Hepatocyte (in vitro differentiated cells): ENCODE measurements around the gene PFN4. TPM values are rescaled to one million over a fixed set of nuclear protein-coding genes. Genes with fewer than 3 reads are reported as not detected.
"Not testable (repeated sequence)": the region's sequence is repeated elsewhere in the genome, so short reads cannot be mapped to it uniquely, and the experiment has no call there.

Experiments used
- DNase-seq: peaks from one replicate; pipeline ENCODE4 v3.0.0-alpha.2; 2016; ENCODE audit warnings: low spot score
- H2AFZ ChIP-seq: fragments of 200-600 bp; sonication (generic); 2 replicates; pipeline ENCODE4 v1.6.0; 2016; ENCODE audit warnings: antibody characterized with exemption, mild to moderate bottlenecking
- H3K27ac ChIP-seq: fragments of 200-600 bp; sonication (generic); 2 replicates; pipeline ENCODE4 v1.5.1; 2016; ENCODE audit warnings: mild to moderate bottlenecking
- H3K27me3 ChIP-seq: fragments of 200-600 bp; sonication (generic); 2 replicates; pipeline ENCODE4 v1.6.1; 2016
- H3K36me3 ChIP-seq: fragments of 200-600 bp; sonication (generic); replicated peaks from 2 replicates; pipeline ENCODE4 v1.5.1; 2016; ENCODE audit warnings: low read depth; ENCODE audit not compliant: insufficient read depth
- H3K4me1 ChIP-seq: fragments of 200-600 bp; sonication (generic); 2 replicates; pipeline ENCODE4 v1.5.1; 2016; ENCODE audit warnings: mild to moderate bottlenecking, moderate library complexity; ENCODE audit not compliant: insufficient read depth
- H3K4me2 ChIP-seq: fragments of 200-600 bp; sonication (generic); 2 replicates; pipeline ENCODE4 v1.6.0; 2016
- H3K4me3 ChIP-seq: fragments of 200-600 bp; sonication (generic); 2 replicates; pipeline ENCODE4 v1.5.1; 2016; ENCODE audit warnings: mild to moderate bottlenecking
- H3K79me2 ChIP-seq: fragments of 200-600 bp; sonication (generic); 2 replicates; pipeline ENCODE4 v1.6.0; 2017; ENCODE audit warnings: mild to moderate bottlenecking
- H3K9me2 ChIP-seq: fragments of 200-600 bp; sonication (generic); replicated peaks from 2 replicates; pipeline ENCODE4 v1.6.0; 2017; ENCODE audit warnings: mild to moderate bottlenecking; ENCODE audit not compliant: insufficient read depth
- H3K9me3 ChIP-seq: fragments of 200-600 bp; sonication (generic); 2 replicates; pipeline ENCODE4 v1.5.1; 2016; ENCODE audit warnings: low read depth, mild to moderate bottlenecking
- H4K20me1 ChIP-seq: fragments of 200-600 bp; sonication (generic); 2 replicates; pipeline ENCODE4 v1.6.0; 2016; ENCODE audit warnings: mild to moderate bottlenecking; ENCODE audit not compliant: insufficient read depth, poor library complexity, severe bottlenecking
- CTCF ChIP-seq: fragments of 200-600 bp; sonication (generic); IDR thresholded peaks from 2 replicates; pipeline ENCODE4 v1.5.1; 2016; ENCODE audit warnings: antibody characterized with exemption, mild to moderate bottlenecking; ENCODE audit not compliant: poor library complexity
- EZH2 ChIP-seq: fragments of 200-600 bp; sonication (generic); IDR thresholded peaks from 2 replicates; pipeline ENCODE4 v1.6.1; 2016; ENCODE audit warnings: antibody characterized with exemption, mild to moderate bottlenecking, borderline replicate concordance
- EZH2phosphoT487 ChIP-seq: fragments of 200-600 bp; sonication (generic); IDR thresholded peaks from one replicate; pipeline ENCODE4 v1.6.1; 2018; ENCODE audit warnings: antibody characterized with exemption, mild to moderate bottlenecking, low read depth, moderate library complexity; ENCODE audit not compliant: unreplicated experiment, severe bottlenecking
- WGBS: methylation state at CpG from one replicate; pipeline ENCODE4 v1.1.6; 2016; ENCODE audit warnings: low lambda C conversion rate; ENCODE audit errors: missing lambda C conversion rate; 5-methylcytosine and 5-hydroxymethylcytosine counted together
- polyA plus RNA-seq: library from polyadenylated mRNA; unstranded; fragments of >200 nt; fragmentation: Nextera tagmentation; extraction: Ambion mirVana; gene quantifications from 2 replicates; pipeline ENCODE4 v1.2.1, GENCODE V29; 2016
- total RNA-seq: library from RNA; depleted of rRNA; stranded (reverse); fragments of >200 nt; gene quantifications from 2 replicates; pipeline ENCODE4 v1.2.3, GENCODE V29; 2014

Gene PFN4
- total and polyA plus RNA-seq, 2 experiments from 2014 or later, result 1.2 to 1.7 TPM

DNA sequence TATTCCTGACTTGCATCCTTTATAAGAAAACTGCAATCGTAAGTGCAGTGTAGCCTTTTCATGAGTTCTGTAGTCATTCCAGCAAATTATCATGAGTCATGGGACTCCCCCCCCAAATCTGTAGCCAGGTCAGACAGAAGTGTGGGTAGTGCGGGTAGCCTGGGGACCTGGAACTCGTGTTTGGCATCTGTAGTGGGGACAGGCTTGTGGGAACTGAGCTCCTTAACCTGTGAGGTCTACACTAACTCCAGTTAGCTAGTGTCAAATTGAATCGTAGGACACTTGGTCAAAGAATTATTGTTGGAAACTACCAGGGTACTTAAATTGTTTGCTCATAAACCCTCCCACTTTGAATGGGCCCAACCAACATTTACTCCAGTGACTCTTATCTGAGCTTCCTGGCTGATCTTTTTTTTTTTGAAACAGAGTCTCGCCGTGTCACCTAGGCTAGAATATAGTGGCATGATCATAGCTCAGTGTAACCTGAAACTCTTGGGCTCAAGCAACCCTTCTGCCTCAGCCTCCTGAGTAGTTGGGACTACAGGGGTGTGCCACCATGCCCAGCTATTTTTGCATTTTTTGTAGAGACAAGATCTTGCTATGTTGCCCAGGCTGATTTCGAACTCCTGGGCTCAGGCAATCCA, 12.4 kb downstream of the PFN4 start:
- WGBS, result 87% methylated on average over 7 of the region's 7 CpGs
- no peaks in the 10 kb centered on the region for H3K9me3 ChIP-seq
- no peak overlapping the region for H3K4me3 ChIP-seq
- no peak overlapping the region for H3K27ac ChIP-seq
- no peaks in the 10 kb centered on the region for H3K9me2 ChIP-seq
- TF ChIP-seq EZH2phosphoT487 (no peak), EZH2 (no peak), CTCF (no peak)
- H3K36me3 ChIP-seq, result no peaks in the 10 kb centered on the region
- H2AFZ ChIP-seq, result no peak overlapping the region
- no peaks in the 10 kb centered on the region for H3K4me1 ChIP-seq
- no peaks in the 10 kb centered on the region for H3K27me3 ChIP-seq
- H3K4me2 ChIP-seq, result no peak overlapping the region
- H4K20me1 ChIP-seq, result no peaks in the 10 kb centered on the region
- no peaks in the 10 kb centered on the region for H3K79me2 ChIP-seq
- no peak for DNase-seq

- H3K79me2 ChIP-seq, H3K9me2 ChIP-seq, DNase-seq, H2AFZ ChIP-seq, H3K27me3 ChIP-seq, H4K20me1 ChIP-seq, H3K4me3 ChIP-seq, H3K36me3 ChIP-seq, H3K4me2 ChIP-seq, H3K4me1 ChIP-seq, H3K9me3 ChIP-seq, H3K27ac ChIP-seq: not testable (repeated sequence)
- WGBS, result 93% methylated on average over 1 of the region's 1 CpG
Measured at GRCh38 chr2:24109431-24109830, 13.7 kb downstream of the PFN4 start.

GRCh38 chr2:24107336-24107735, 15.8 kb downstream of the PFN4 start:
- H4K20me1 ChIP-seq, result no peaks in the 10 kb centered on the region
- no peak overlapping the region for H3K4me3 ChIP-seq
- H3K27ac ChIP-seq, result no peak overlapping the region
- TF ChIP-seq EZH2, result no peak
- TF ChIP-seq EZH2phosphoT487, result no peak
- TF ChIP-seq CTCF, result no peak
- no peak overlapping the region for H3K4me2 ChIP-seq
- WGBS, result 95% methylated on average over 1 of the region's 1 CpG
- H3K79me2 ChIP-seq, result no peaks in the 10 kb centered on the region
- DNase-seq, result no peak
- H3K9me2 ChIP-seq, result no peaks in the 10 kb centered on the region
- H3K36me3 ChIP-seq, result no peaks in the 10 kb centered on the region
- H3K4me1 ChIP-seq, result no peaks in the 10 kb centered on the region
- H3K9me3 ChIP-seq, result no peaks in the 10 kb centered on the region
- H3K27me3 ChIP-seq, result no peaks in the 10 kb centered on the region
- H2AFZ ChIP-seq, result no peak overlapping the region

GRCh38 chr2:24106786-24107185, 16.3 kb downstream of the PFN4 start:
- no peak overlapping the region for H3K4me2 ChIP-seq
- H3K9me3 ChIP-seq, result no peaks in the 10 kb centered on the region
- no peak overlapping the region for H3K4me3 ChIP-seq
- no peak overlapping the region for H2AFZ ChIP-seq
- H4K20me1 ChIP-seq, result no peaks in the 10 kb centered on the region
- H3K79me2 ChIP-seq, result no peaks in the 10 kb centered on the region
- no peaks in the 10 kb centered on the region for H3K9me2 ChIP-seq
- DNase-seq, result no peak
- H3K27me3 ChIP-seq, result no peaks in the 10 kb centered on the region
- no peaks in the 10 kb centered on the region for H3K36me3 ChIP-seq
- H3K4me1 ChIP-seq, result no peaks in the 10 kb centered on the region
- H3K27ac ChIP-seq, result no peak overlapping the region
- TF ChIP-seq CTCF (no peak), EZH2phosphoT487 (no peak)
